Fibroblast of lung (primary cell): ENCODE results near the gene OVCA2. TPM values are rescaled to one million over a fixed set of nuclear protein-coding genes. Genes with fewer than 3 reads are reported as not detected.

Experiments
- DNase-seq, 2 donors: peaks; one replicate each; pipeline versions ENCODE4 v3.0.0 to v3.0.0-alpha.2; 2010; ENCODE audit warnings: low read depth in 2 of 2
- H2AFZ ChIP-seq: 2 replicates; pipeline ENCODE4 v1.5.1; 2012; ENCODE audit warnings: low read length, control low read depth, inconsistent platforms
- H3K27ac ChIP-seq: 2 replicates; pipeline ENCODE4 v1.5.1; 2011; ENCODE audit warnings: low read length, control low read depth; ENCODE audit not compliant: insufficient read depth
- H3K27me3 ChIP-seq: 2 replicates; pipeline ENCODE4 v1.5.1; 2011; ENCODE audit warnings: mild to moderate bottlenecking, low read length; ENCODE audit not compliant: control insufficient read depth, insufficient read depth
- H3K36me3 ChIP-seq: 2 replicates; pipeline ENCODE4 v1.5.1; 2011; ENCODE audit warnings: low read length; ENCODE audit not compliant: control insufficient read depth, insufficient read depth
- H3K4me1 ChIP-seq: 2 replicates; pipeline ENCODE4 v1.5.1; 2011; ENCODE audit warnings: low read length; ENCODE audit not compliant: control insufficient read depth, insufficient read depth; ENCODE audit errors: extremely low read depth
- H3K4me2 ChIP-seq: 2 replicates; pipeline ENCODE4 v1.5.1; 2011; ENCODE audit warnings: low read length, control low read depth; ENCODE audit not compliant: insufficient read depth; ENCODE audit errors: extremely low read depth
- H3K4me3 ChIP-seq, 4 experiments: fragments of 200-600 bp in 1 of 4; sonication (generic) in 1 of 4; replicated peaks in 1 of 4; 2 replicates each; pipeline ENCODE4 v1.5.1; 2011 to 2016; ENCODE audit warnings: low read length in 4 of 4, low read depth in 3 of 4, mild to moderate bottlenecking in 3 of 4, control low read depth in 2 of 4, inconsistent platforms in 1 of 4, mixed read lengths in 1 of 4; ENCODE audit not compliant: insufficient read depth in 1 of 4; ENCODE audit errors: control extremely low read depth in 1 of 4
- H3K79me2 ChIP-seq: 2 replicates; pipeline ENCODE4 v1.5.1; 2012; ENCODE audit warnings: mild to moderate bottlenecking, low read length, inconsistent platforms; ENCODE audit not compliant: control insufficient read depth, insufficient read depth
- H3K9ac ChIP-seq: 2 replicates; pipeline ENCODE4 v1.5.1; 2011; ENCODE audit warnings: mild to moderate bottlenecking, low read length, control low read depth; ENCODE audit not compliant: insufficient read depth
- H3K9me3 ChIP-seq: 2 replicates; pipeline ENCODE4 v1.5.1; 2012; ENCODE audit warnings: low read depth, low read length; ENCODE audit not compliant: control insufficient read depth, insufficient read depth
- H4K20me1 ChIP-seq: 2 replicates; pipeline ENCODE4 v1.5.1; 2011; ENCODE audit warnings: low read length; ENCODE audit not compliant: control insufficient read depth, insufficient read depth; ENCODE audit errors: extremely low read depth
- EZH2 ChIP-seq: IDR thresholded peaks from 2 replicates; pipeline ENCODE4 v1.5.1; 2012; ENCODE audit warnings: low read length, control low read depth, mild to moderate bottlenecking; ENCODE audit errors: missing control alignments
- polyA minus RNA-seq: library from RNA; depleted of rRNA, polyadenylated mRNA; stranded (reverse); fragments of >200 nt; gene quantifications from 2 replicates; pipeline ENCODE4 v1.2.3, GENCODE V29; 2011; ENCODE audit warnings: low replicate concordance
- polyA plus RNA-seq, 2 donors: library from polyadenylated mRNA; depleted of rRNA in 1 of 2; stranded (reverse) in 1 of 2; unstranded in 1 of 2; fragments of >200 nt; gene quantifications; 2 replicates each; pipeline ENCODE4 v1.2.1, GENCODE V29; 2011 to 2012; ENCODE audit warnings: missing spikeins in 1 of 2
- total RNA-seq: library from RNA; depleted of rRNA; stranded (reverse); fragments of >200 nt; gene quantifications from 2 replicates; pipeline ENCODE4 v1.2.1, GENCODE V29; 2014
- TF ChIP-seq, protein P1 (sequence below), 2 donors: IDR thresholded peaks in 1 of 2; conservative IDR thresholded peaks in 1 of 2; 1 replicate in 1 of 2; 2 replicates in 1 of 2; pipeline ENCODE4 v1.5.1; 2011 to 2012; ENCODE audit warnings: low read length in 2 of 2, control low read depth in 1 of 2, inconsistent platforms in 1 of 2, low read depth in 1 of 2, mild to moderate bottlenecking in 1 of 2

OVCA2 gene
- 40.6 and 41.1 TPM in 2 replicates for total RNA-seq
- 27.9 and 41.8 TPM in 2 replicates for polyA plus RNA-seq
- 21.1 and 44.6 TPM in 2 replicates for polyA plus RNA-seq (2012)
- 17.5 and 21.0 TPM in 2 replicates for polyA minus RNA-seq

DNA sequence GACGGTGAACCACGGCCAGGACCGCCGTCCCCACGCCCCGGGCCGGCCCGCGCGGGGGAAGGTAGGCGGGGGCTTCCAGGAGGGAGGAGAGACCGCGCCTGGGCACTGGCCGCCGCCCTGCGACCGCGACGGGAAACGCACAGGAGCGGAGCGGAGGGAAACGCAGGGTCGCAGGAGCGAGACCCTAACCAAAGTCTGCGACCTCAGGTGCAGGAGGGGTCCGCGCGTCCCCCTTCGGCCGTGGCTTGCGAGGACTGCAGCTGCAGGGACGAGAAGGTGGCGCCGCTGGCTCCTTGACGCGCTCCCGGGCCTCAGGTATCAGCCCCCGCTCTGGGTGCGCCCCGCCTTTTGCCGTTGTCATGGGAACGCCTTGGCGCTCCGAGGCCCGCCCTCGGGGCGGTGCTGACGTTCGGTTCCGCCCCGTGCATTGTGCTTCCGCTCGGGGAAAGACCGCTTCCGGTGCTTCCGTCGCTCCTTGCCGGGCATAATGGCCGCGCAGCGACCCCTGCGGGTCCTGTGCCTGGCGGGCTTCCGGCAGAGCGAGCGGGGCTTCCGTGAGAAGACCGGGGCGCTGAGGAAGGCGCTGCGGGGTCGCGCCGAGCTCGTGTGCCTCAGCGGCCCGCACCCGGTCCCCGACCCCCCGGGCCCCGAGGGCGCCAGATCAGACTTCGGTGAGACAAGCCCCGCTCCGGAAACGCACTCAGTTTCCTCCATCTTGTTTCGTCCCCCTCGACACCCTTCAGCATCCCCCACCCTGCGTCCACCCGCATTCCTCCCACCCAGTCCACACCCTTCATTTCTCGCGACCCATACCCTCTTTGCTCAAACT, at the start of gene OVCA2:
OVCA2 (plus strand) TSS at position 462 of the 829 bp plus-strand sequence; CDS start at position 488, 26 bp downstream.
- H4K20me1 ChIP-seq = no peaks in the 10 kb centered on the region
- peak within 1 kb of the TSS; percentile 88 for H3K9ac ChIP-seq
- TF ChIP-seq, protein P1, sequence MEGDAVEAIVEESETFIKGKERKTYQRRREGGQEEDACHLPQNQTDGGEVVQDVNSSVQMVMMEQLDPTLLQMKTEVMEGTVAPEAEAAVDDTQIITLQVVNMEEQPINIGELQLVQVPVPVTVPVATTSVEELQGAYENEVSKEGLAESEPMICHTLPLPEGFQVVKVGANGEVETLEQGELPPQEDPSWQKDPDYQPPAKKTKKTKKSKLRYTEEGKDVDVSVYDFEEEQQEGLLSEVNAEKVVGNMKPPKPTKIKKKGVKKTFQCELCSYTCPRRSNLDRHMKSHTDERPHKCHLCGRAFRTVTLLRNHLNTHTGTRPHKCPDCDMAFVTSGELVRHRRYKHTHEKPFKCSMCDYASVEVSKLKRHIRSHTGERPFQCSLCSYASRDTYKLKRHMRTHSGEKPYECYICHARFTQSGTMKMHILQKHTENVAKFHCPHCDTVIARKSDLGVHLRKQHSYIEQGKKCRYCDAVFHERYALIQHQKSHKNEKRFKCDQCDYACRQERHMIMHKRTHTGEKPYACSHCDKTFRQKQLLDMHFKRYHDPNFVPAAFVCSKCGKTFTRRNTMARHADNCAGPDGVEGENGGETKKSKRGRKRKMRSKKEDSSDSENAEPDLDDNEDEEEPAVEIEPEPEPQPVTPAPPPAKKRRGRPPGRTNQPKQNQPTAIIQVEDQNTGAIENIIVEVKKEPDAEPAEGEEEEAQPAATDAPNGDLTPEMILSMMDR (conservative IDR thresholded peaks at IDR 0.05 in 1 of 2, IDR thresholded peaks at IDR 0.05 in 1 of 2; ENCODE audit: low read depth in 1 of 2, low read length in 2 of 2) = peak; percentile 44 to 45
- no peak for TF ChIP-seq EZH2
- H3K4me1 ChIP-seq = peaks cover 16% of the 10 kb centered on the region
- H3K4me2 ChIP-seq = peak within 1 kb of the TSS; percentile 97
- H3K4me3 ChIP-seq = peak within 1 kb of the TSS; percentile 77 to 89 (median 80)
- H2AFZ ChIP-seq = peak within 1 kb of the TSS; percentile 76
- peak; percentile 91 to 93 for DNase-seq
- H3K27me3 ChIP-seq = no peaks in the 10 kb centered on the region
- peaks cover 10% of the 10 kb centered on the region for H3K36me3 ChIP-seq
- peaks cover 15% of the 10 kb centered on the region for H3K79me2 ChIP-seq
- H3K9me3 ChIP-seq = no peaks in the 10 kb centered on the region
- peak within 1 kb of the TSS; percentile 92 for H3K27ac ChIP-seq

GRCh38 chr17:1992541-1992940, 49.3 kb upstream of the OVCA2 start:
- no peaks in the 10 kb centered on the region for H3K79me2 ChIP-seq
- H3K4me1 ChIP-seq = peaks cover 7% of the 10 kb centered on the region
- H2AFZ ChIP-seq = no peak overlapping the region
- no peak for TF ChIP-seq EZH2
- TF ChIP-seq, protein P1 (conservative IDR thresholded peaks at IDR 0.05 in 1 of 2, IDR thresholded peaks at IDR 0.05 in 1 of 2; ENCODE audit: low read depth in 1 of 2, low read length in 2 of 2) = no peak
- H4K20me1 ChIP-seq = no peaks in the 10 kb centered on the region
- H3K27me3 ChIP-seq = peaks cover 3% of the 10 kb centered on the region
- H3K9ac ChIP-seq = no peak overlapping the region
- no peak overlapping the region for H3K4me3 ChIP-seq
- H3K36me3 ChIP-seq = no peaks in the 10 kb centered on the region
- no peak for DNase-seq
- H3K27ac ChIP-seq = no peak overlapping the region
- H3K4me2 ChIP-seq = no peak overlapping the region
- no peaks in the 10 kb centered on the region for H3K9me3 ChIP-seq

GRCh38 chr17:1994707-1995106, 47.1 kb upstream of the OVCA2 start:
- no peak overlapping the region for H3K4me3 ChIP-seq

More at GRCh38 chr17:1994707-1995106, 47.1 kb upstream of the OVCA2 start:
- H4K20me1 ChIP-seq = no peaks in the 10 kb centered on the region
- H3K9me3 ChIP-seq = no peaks in the 10 kb centered on the region
- no peak overlapping the region for H2AFZ ChIP-seq
- DNase-seq = no peak
- H3K36me3 ChIP-seq = no peaks in the 10 kb centered on the region
- no peak overlapping the region for H3K4me2 ChIP-seq
- H3K9ac ChIP-seq = no peak overlapping the region
- TF ChIP-seq, protein P1 (conservative IDR thresholded peaks at IDR 0.05 in 1 of 2, IDR thresholded peaks at IDR 0.05 in 1 of 2; ENCODE audit: low read depth in 1 of 2, low read length in 2 of 2) = no peak
- TF ChIP-seq EZH2 = no peak
- no peaks in the 10 kb centered on the region for H3K79me2 ChIP-seq
- H3K27me3 ChIP-seq = peaks cover 3% of the 10 kb centered on the region
- H3K4me1 ChIP-seq = peaks cover 4% of the 10 kb centered on the region
- no peak overlapping the region for H3K27ac ChIP-seq
